Measurements from ENCODE around the gene ACKR3.

Gene ACKR3
- total RNA-seq = 0 to 35.0 (median 0.43) reads per million in 18 experiments

DNA sequence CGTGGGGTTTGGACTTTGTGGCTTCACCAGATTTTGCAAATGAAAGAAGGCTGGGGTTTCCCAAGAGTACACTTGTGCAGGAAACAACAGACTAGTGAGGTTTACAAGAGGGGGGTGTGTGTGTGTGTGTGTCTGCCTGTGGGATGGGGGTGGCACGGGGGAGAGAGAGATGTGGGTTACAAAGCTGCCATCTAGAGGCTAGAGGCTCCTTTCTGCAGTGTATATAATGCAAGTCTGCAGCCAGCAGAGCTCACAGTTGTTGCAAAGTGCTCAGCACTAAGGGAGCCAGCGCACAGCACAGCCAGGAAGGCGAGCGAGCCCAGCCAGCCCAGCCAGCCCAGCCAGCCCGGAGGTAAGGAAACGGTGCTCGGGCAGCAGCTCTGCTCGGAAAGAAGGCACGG lies at the start of gene ACKR3:
ACKR3 (plus strand) TSS at position 253 of the 401 bp plus-strand sequence. CDS start 10,641 bp downstream, outside the sequence.
- peak; percentile 56 to 60 for DNase-seq

DNA sequence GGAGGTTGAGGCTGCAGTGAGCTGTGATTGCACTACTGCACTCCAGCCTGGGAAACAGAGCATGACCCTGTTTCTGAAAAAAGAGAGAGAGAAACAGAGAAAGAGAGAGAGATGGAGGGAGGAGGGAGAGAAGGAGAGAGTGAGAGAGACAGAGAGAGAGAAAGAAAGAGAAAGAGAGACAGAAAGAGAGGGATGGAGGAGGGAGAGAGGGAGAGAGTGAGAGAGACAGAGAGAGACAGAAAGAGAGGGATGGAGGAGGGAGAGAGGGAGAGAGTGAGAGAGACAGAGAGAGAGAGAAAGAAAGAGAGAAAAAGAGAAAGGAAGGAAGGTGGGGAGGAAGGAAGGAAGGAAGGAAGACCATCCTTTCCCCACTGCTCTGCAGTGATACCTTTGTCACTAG lies 48.1 kb upstream of the ACKR3 start:
- DNase-seq = no peak

DNA sequence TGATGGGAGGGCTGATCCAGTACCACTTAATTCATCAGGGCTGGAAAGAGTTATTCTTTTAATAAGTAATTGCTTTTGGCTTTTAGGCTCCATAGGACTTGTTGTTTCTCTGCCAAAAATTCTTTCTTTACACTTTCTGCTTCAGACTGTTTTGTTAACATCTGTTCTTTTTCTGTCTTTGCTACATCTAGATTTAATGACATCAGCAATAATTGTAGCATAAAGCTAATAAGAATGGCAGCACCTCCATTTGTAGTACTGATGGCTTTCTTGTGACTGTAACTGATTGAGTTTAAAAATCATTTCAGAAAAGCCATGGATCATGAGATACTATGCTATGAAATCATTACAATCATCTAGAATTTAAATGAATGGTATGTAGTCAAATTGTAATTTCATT lies 46.4 kb upstream of the ACKR3 start:
- no peak for DNase-seq

DNA sequence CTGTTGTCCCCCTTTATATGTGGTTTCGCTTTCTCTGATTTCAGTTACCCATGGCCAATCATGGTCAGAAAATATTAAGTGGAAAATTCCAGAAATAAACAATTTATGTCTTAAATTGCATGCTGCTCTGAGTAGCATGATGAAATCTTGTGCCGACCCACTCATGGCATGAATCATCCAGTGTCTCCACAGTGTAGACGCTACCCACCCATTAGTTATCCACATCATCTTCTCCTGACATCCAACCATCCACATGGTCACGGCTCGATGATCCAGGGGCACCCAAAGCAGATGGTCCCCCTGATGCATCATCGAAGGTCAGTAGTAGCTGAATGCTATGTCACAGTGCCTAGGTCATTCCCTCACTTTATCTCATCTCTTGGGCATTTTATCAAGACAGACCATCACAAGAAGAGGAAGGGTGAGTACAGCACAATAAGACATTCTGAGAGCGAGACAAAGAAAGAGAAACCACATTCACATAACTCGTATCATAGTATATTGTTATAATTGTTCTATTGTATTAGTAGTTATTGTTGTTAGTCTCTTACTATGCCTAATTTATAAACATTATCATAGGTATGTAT lies 44.1 kb upstream of the ACKR3 start:
- DNase-seq = peak in 1 of 2 donors; percentile 64

DNA sequence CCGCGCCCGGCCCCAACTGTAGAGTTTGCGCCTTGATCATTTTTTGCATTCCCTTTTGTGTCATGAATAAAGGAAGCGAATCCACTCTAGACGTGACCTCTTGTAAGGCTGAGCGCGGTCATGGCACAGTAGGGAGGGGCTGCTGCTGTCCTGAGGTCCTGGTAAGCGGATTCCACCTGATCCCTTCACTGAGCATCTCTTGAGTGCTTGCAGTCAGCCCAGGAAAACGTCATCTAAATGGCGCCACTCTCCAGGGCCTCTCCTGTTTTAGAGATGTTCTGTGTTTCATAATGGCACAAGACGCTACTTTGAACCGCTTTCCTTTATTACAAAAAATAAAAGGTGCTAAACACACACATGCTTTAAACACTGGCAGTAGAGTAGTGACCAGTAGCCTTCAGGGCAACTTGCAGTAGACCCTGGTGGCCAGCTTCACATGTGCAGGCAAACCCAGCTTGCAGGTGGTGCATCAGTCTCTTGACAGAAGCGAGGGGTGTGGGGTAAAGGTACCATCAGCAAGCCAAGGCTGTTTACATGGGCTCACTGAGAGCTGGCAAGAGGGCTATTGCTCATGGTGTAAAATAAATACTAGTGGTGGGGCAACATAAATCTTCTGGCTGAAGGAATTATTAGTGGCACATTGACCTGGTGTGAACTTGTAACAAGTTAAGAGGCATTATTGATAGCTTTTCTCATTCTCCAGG lies 43.0 kb upstream of the ACKR3 start:
- no peak for DNase-seq

DNA sequence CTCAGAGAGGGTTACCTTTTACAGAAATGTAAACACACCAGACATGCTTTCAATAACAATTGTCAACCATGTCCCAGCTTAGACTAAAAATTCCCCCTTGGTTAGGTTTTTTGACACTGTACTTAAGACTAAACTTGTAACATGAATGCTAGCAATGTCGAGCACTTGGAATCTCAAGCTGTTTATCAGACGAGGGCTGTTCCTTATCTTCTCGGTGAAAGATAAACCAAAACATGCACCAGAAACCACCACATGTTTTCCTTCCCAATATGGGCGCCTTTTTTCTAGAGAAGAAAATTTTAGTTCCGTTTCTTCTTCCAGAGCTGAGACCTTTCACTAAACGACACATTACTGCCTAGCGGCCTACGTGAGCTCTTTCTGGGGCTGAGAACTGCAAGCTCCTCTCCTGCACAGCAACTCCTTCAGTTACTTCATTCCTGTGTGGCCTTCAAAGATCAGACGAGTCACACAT lies 42.4 kb upstream of the ACKR3 start:
- DNase-seq = no peak

DNA sequence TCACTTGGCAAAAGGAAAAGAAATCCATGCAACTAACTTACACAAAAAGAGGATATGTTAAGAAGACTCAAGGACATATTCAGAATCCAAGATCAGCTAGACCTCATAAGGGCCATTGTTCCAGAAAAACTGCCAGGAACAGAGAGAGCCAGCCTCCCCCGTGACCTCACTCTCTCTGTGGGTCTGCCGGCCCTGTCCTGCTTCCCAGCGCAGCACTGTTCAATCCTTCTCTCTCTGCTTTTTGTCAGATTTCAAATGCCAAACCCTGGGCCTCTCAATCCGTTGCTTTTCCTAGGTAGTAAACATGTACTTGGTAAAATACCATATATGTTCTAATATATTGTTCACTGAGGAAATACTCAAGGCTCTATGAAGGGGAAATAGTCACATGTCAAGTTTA lies 40.0 kb upstream of the ACKR3 start:
- DNase-seq = no peak

DNA sequence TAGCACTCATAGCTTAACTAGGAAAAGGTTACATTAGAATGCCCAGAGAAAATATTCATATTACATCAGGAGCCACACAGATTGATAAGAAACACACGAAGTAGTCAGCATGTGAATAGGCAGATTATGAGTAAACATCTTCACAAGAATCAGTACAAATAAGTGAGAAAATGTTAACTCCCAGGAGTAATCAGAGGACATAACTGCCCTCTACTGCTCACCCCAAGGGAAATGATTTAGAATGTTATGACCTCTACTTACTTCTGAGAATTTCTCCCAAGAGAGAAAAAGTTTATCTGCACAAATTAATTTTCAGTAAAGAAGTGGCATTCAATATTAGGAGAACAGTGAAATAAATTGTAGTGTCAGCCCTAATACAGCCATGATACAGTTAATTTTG lies 39.1 kb upstream of the ACKR3 start:
- no peak for DNase-seq

DNA sequence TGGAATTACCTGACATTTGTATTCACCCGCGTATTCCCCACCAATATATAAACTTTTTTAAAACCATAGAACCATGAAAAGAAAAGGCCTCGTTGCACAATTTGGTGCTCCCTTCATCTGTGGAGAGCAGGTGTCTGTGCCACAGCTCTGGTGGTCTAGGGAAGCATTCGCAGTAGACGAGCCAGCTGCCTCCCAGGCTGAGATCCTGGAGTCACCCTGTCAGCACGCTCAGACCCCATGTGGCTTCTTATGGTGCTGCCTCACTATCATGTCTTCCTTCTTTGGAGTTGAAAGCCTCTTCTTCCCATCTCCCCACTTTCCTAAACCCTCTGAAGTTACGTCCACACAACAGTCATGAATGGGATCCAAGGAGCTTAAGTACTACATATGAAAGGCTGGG lies 38.4 kb upstream of the ACKR3 start:
- no peak for DNase-seq

DNA sequence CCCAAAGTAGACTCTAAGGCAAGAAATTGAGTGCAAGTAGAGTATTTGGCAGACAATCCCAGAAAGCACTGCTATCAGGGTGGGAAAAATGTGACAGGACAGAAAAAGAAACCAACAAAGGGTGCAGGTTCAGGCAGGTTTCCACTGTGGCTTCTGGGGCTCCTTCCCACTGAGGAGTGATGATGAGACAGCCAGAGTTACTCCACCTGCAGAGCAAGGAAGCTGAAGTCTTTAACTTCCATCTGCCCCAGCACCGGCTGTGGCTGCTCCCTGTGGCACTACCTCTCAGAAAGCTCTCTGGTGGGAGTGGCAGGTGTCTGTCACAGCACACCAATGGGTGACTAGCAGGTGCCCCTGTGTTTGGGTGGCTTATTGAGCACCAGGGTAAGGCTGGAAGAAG lies 37.6 kb upstream of the ACKR3 start:
- DNase-seq = no peak

DNA sequence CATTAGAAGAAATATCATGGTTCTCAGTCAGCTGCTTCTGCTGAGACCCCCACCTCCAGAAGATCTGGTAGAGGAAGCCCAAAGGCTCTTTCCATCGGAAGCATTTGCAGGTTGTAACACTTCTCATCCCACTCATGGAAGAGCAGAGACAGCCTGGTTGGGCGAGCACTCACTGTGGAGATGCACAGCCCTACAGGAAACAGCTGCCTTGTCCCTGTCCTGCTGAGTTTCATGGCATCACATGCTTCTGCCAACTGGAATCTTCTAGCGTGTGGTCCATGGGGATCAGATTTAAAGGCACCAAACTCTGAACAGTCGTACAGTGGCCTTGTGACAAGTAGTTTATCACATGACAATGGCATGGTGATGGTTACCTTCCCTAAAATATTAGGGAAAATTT lies 36.3 kb upstream of the ACKR3 start:
- DNase-seq = no peak

DNA sequence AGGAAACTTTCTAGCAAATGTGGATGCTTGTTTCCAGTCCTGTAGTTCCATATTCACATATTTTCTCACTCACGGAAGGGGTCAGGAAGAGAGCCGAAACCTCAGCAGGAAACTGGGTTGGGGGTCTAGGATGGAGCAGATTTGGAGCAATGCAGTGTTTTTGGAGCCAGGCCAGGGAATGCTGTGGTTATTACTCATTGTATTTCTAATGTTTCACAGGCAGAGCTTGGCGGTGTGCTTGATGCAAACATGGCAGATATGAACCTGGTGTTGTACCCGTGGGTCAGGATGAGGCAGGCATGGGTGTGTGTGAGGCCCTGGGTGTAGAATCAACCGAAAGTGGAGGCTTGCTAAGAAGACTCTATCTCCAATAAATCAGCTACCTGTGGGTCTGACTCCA lies 34.6 kb upstream of the ACKR3 start:
- no peak for DNase-seq

DNA sequence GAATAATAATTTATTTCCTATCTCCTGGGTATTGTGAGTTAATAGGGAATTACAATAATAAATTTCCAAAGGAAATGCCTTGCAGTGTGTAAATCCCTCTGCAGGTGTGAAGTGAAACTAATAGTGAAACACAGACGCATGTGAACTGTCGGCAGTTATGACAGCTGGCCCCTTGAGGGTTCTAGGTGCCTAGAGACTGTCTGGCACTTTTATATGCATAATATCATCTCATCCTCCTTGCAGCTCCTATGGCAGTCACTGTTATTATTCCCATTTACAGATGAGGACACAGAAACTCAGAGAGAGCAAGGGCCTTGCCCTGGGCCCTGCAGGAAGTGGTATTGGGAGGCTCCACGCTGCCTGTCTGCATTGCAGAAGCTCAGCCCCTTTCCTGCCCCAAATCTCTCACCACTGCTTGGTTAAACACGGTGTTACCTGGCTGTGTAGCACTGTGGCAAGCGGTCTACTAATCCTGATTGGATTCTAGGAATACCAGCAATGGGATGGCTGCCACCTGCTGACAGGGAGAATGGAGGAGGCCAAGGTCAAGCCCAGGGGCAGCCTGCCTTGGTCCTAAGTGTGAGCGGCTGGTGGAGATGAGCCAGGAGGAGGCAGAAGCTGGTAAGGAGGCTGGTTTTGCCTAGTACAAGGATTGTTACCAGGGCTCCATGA lies 32.8 kb upstream of the ACKR3 start:
- DNase-seq = no peak

DNA sequence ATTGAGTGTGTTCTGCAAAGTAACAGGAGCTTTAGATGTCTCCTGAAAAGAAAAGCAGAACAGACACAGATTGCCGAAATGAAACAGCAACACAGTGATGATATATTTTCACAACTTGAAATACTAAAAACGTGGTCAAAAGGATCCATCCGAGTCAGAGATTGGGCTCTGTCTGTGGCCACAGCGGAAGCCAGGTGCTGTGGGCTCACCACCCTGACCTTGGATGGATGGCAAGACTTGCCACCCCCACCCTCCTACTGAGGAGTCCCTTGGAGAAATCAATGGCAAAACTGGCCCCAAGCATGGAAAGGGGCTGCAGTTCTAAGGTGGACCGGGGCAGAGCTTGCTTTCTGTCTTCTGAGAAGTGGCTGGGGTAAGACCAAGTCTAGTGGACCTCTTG lies 31.4 kb upstream of the ACKR3 start:
- DNase-seq = peak; percentile 17 to 27

DNA sequence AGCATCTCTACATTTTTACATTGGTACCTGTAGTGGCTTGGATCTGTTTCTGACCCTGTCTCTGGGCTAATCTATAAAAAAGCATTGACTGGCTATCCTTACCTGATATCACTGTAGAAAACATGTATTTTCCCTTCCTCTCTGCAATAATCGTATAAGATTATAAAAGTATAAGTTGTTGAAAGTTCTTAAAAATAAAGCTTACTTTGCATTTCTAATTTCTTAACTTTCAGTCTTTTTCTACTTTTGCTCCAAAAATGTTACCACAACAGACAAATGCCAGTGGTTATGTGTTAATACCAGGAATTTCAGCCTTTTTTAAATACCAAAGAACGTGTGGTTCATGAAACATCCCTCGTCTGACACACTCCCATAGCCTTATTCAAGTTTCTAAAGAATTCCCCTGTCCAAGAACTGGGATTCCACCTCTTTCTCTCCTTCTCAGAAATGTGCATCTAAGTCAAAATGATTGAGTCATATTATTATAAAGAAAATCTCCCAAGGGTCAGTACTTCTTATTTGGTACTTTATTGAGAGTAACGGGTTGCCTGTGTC lies 28.5 kb upstream of the ACKR3 start:
- no peak for DNase-seq

DNA sequence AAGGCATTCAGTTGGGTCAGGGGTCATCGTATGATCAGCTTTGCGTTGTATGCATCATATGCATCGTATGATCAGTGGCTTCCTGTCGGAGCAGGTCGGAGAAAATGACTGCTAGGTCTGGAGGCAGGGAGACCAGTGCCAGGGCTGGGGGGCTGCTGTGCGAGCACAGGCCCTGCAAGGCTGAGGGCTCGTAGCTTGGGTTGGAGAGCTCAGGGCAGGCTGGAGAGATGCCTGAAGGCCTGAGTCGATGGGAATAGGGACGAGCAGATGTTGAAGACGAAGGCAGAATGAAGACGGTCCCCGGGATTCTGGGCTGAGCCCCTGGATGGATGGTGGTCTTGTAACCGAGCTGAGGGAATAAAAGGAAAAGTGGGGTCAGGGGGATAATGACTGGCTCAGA lies 25.3 kb upstream of the ACKR3 start:
- DNase-seq = no peak

DNA sequence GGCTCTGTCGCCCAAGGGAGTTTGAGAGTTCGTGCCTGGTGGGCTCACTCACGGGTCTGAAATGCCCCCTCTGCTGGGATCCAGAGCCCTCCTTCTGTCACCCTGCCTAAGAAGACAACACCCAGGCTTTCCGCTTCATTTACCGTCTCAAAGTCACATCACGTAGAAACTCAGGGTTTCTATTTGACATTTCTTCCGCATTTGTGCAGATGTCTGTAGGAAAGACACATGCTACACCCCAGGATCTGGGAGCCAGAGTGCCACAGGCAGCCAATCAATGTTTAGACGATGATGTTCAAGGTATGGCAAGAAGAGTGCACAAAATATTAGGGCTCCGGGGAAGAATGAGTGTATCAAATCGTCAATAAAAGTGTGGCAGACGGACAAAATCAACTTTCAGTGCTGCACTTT lies 24.4 kb upstream of the ACKR3 start:
- peak in 1 of 2 donors; percentile 12 for DNase-seq

DNA sequence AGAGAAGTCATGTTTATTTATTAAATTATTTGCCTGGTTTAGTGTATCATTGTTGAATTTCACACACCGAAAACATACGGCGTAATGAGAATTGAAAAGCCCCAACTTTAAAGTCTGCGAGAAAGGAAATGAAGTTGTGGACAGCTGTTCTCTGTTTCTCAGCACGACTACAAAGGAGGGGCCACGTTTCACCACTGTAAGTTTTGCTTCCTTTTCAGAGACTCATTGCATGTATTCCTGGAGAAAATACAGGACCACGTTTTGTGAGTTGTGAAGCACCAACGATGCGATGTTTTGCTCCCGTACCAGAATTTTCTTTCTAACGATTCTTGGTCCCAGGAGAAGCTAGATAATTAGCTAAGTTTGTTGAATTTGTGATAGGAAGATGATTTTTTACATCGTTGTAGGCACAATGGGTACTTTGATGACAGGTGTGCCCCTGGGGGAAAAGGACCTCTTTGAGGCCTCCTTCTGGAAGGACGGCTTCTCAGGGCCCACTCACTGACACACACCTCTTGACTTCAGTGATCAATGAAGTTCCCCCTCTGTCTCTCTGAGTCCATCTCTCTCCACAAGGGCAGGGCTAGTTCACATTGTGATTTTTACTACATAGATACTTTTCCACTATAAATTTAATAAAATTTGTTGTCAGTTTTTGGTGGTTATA lies 23.7 kb upstream of the ACKR3 start:
- peak; percentile 27 to 30 for DNase-seq

DNA sequence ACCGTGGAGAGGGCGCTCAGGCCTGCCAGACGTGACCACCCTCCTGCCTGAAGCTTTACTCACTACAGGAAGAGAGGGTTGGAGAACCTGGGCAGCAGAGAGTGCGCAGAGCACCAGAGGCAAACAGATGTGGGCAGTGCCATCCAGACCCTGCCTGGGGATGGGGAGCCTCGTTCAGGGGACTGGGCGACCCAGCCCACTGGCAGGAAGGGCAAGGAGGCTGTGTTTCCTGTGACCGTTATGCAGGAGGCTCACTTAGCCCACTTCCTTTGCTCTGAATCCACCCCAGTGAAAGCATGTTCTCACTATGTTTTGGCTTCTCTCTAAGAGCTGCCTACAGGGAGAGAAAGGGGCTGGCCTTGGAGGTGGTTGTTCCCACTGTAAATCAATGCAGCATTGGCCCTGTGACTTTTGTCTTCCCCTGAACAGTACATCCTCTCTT lies 23.0 kb upstream of the ACKR3 start:
- DNase-seq = no peak

DNA sequence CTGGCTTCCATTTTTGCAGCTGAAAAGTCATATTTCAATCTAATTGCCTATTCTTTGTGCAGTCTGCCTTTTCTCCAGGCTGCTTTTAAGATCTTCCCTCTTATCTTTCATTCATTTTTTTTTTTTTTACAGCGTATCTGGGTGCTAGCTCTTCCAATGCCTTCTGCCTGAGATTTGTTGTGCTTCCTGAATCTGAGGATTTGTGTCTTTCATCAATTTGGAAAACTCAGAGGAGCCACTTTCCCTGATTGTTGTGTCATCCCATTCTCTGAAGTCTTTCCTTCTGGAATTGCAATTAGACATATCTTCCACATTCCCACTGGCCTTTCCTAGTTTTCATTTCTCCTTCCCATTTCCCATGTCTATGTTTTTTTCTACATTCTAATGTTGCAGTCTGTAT lies 21.9 kb upstream of the ACKR3 start:
- no peak for DNase-seq

DNA sequence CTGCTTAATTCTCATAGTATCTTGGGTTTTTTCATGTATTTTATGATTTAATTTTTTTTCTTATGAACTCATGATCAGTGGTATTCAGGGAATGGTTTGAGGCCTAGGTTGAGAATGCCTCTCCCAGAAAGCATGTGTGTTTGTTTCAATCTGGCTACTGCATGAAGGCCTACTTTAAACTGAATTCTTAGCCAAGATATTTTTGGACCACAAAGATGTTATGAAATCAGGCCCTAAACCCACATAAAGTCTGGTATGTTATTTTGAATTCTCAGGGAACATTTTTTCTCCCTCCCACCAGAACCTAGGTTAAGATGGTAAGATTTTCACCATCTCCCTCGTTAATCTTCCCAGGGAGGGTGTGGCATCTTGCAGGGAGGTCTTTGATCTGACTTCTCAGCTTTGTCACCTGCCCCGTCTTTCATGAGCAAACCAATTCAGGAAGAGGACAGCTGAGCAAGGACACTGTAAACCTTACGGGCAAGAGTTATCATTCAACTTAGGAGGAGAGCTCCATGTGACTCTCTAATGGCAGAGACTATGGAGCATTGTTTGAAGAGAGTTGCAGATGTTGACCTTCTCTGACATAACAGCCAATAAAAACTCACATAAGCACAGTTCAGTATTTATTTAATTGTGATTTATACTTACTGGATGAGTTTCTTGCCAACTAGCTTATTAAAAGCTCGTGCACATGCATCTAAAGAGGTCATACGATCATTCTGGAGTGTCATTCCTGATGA lies 21.3 kb upstream of the ACKR3 start:
- DNase-seq = no peak

DNA sequence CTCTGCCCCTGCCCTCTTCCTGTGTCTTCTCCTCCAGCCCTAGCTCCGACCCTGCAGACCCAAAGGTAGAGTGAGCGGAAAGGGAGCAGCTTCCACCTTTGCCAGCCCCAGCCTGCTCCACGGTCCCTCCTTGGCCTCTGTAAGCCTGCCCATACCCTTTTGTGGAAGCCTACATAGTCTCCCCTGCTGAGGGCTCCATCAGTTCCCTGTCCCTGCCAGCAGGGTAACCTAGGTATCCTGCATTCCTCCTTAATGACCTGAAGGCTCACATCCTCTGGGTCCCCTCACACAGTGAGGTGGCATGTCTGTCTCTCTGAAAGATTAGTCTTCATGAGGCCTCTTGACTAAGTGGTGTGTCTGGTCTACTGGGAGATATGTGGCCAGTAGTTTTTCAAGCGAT lies 20.5 kb upstream of the ACKR3 start:
- DNase-seq = no peak

Measured in inflammatory macrophage (primary cell).